Mucosa of rectum (tissue), 2 donors: ENCODE measurements around the gene CENPS.
A peak's percentile ranks its signal among the peaks of the same experiment; 100 is the strongest.
"Not testable (repeated sequence)": the region's sequence is repeated elsewhere in the genome, so short reads cannot be mapped to it uniquely, and the experiment has no call there.

ENCODE experiments used
- H3K27ac ChIP-seq, 2 donors: one replicate each; pipeline ENCODE4 v1.7.0; 2013; ENCODE audit warnings: inconsistent platforms in 2 of 2, low read depth in 2 of 2, low read length in 2 of 2
- H3K27me3 ChIP-seq, 2 donors: one replicate each; pipeline ENCODE4 v1.7.0; 2013; ENCODE audit warnings: low read length in 2 of 2; ENCODE audit not compliant: control insufficient read depth in 2 of 2, insufficient read depth in 2 of 2
- H3K36me3 ChIP-seq, 2 donors: one replicate each; pipeline ENCODE4 v1.7.0; 2013; ENCODE audit warnings: low read length in 2 of 2; ENCODE audit not compliant: control insufficient read depth in 2 of 2, insufficient read depth in 2 of 2
- H3K4me1 ChIP-seq, 2 donors: one replicate each; pipeline ENCODE4 v1.7.0; 2013; ENCODE audit warnings: low read length in 2 of 2, mild to moderate bottlenecking in 1 of 2; ENCODE audit not compliant: control insufficient read depth in 2 of 2, insufficient read depth in 2 of 2
- H3K4me3 ChIP-seq, 2 donors: one replicate each; pipeline ENCODE4 v1.7.0; 2013; ENCODE audit warnings: low read length in 2 of 2
- H3K9ac ChIP-seq, 2 donors: one replicate each; pipeline ENCODE4 v1.7.0; 2013; ENCODE audit warnings: low read length in 2 of 2, low read depth in 1 of 2, mild to moderate bottlenecking in 1 of 2
- H3K9me3 ChIP-seq, 2 donors: one replicate each; pipeline ENCODE4 v1.7.0; 2013; ENCODE audit warnings: low read length in 2 of 2; ENCODE audit not compliant: control insufficient read depth in 2 of 2
- donor health status: healthy.
- donor health status: Normal muscosa, but diverticular disease.

CENPS gene

GRCh38 chr1:10419351-10419750 is 10.9 kb upstream of the CENPS start:
- Histone ChIP-seq H3K4me1 (no peaks in the 10 kb centered on the region), H3K9ac (no peak overlapping the region), H3K4me3 (no peak overlapping the region), H3K27me3 (no peaks in the 10 kb centered on the region), H3K27ac (no peak overlapping the region), H3K36me3 (peaks cover 27 to 42% of the 10 kb centered on the region in 2 donors), H3K9me3 (no peaks in the 10 kb centered on the region)

- Histone ChIP-seq H3K4me3 (no peak overlapping the region), H3K9ac (no peak overlapping the region), H3K36me3 (peaks cover 21 to 30% of the 10 kb centered on the region in 2 donors), H3K27me3 (no peaks in the 10 kb centered on the region), H3K27ac (no peak overlapping the region), H3K9me3 (no peaks in the 10 kb centered on the region), H3K4me1 (no peaks in the 10 kb centered on the region)
Observed at GRCh38 chr1:10421637-10422036, 8.6 kb upstream of the CENPS start.

- Histone ChIP-seq H3K9me3 (no peaks in the 10 kb centered on the region), H3K27ac (no peak overlapping the region), H3K27me3 (no peaks in the 10 kb centered on the region), H3K4me1 (peaks cover 0 to 2% of the 10 kb centered on the region in 2 donors), H3K36me3 (peaks cover 9 to 14% of the 10 kb centered on the region in 2 donors), H3K9ac (no peak overlapping the region), H3K4me3 (no peak overlapping the region)
Observed at GRCh38 chr1:10424034-10424433, 6.2 kb upstream of the CENPS start.

GRCh38 chr1:10424651-10425050 is 5.6 kb upstream of the CENPS start:
- H3K9ac ChIP-seq, result no peak overlapping the region
- no peaks in the 10 kb centered on the region for H3K9me3 ChIP-seq
- H3K27me3 ChIP-seq, result no peaks in the 10 kb centered on the region
- H3K4me1 ChIP-seq, result peaks cover 2 to 3% of the 10 kb centered on the region in 2 donors
- H3K36me3 ChIP-seq, result peaks cover 3 to 9% of the 10 kb centered on the region in 2 donors
- no peak overlapping the region for H3K4me3 ChIP-seq
- no peak overlapping the region for H3K27ac ChIP-seq

- not testable (repeated sequence) for H3K27ac ChIP-seq, H3K4me3 ChIP-seq, H3K4me1 ChIP-seq, H3K9ac ChIP-seq, H3K27me3 ChIP-seq, H3K9me3 ChIP-seq, H3K36me3 ChIP-seq
Observed at GRCh38 chr1:10425826-10426534, 4.3 kb upstream of the CENPS start.

- H3K27me3 ChIP-seq, H3K27ac ChIP-seq, H3K9ac ChIP-seq, H3K36me3 ChIP-seq, H3K9me3 ChIP-seq, H3K4me3 ChIP-seq: not testable (repeated sequence)
- peaks cover 13 to 14% of the 10 kb centered on the region in 2 donors for H3K4me1 ChIP-seq
Observed at GRCh38 chr1:10426535-10426848, 3.7 kb upstream of the CENPS start.

- H3K9ac ChIP-seq, result no peak overlapping the region
- no peaks in the 10 kb centered on the region for H3K27me3 ChIP-seq
- H3K4me3 ChIP-seq, result no peak overlapping the region
- no peaks in the 10 kb centered on the region for H3K9me3 ChIP-seq
- no peak overlapping the region for H3K27ac ChIP-seq
- H3K36me3 ChIP-seq, result no peaks in the 10 kb centered on the region
- H3K4me1 ChIP-seq, result peaks cover 13 to 16% of the 10 kb centered on the region in 2 donors
Observed at GRCh38 chr1:10428984-10429383, 1.2 kb upstream of the CENPS start.

- Histone ChIP-seq H3K36me3 (no peaks in the 10 kb centered on the region), H3K4me1 (peaks cover 13 to 16% of the 10 kb centered on the region in 2 donors), H3K9me3 (no peaks in the 10 kb centered on the region), H3K27me3 (no peaks in the 10 kb centered on the region), H3K9ac (peak overlapping the region; percentile 70 to 89), H3K4me3 (peak overlapping the region; percentile 93 to 97), H3K27ac (peak overlapping the region in 1 of 2 donors; percentile 56)
Observed at GRCh38 chr1:10429868-10430215, 391 bp upstream of the CENPS start.

- Histone ChIP-seq H3K27me3 (no peaks in the 10 kb centered on the region), H3K27ac (peak overlapping the region in 1 of 2 donors; percentile 56), H3K9me3 (no peaks in the 10 kb centered on the region), H3K4me1 (peaks cover 13 to 16% of the 10 kb centered on the region in 2 donors), H3K9ac (peak overlapping the region; percentile 89 to 91), H3K36me3 (no peaks in the 10 kb centered on the region), H3K4me3 (peak overlapping the region; percentile 93 to 97)
Observed at GRCh38 chr1:10431070-10431730, 967 bp downstream of the CENPS start.

GRCh38 chr1:10432910-10433700 is 2.9 kb downstream of the CENPS start:
- Histone ChIP-seq H3K9me3 (no peaks in the 10 kb centered on the region), H3K4me1 (peaks cover 13 to 14% of the 10 kb centered on the region in 2 donors), H3K36me3 (no peaks in the 10 kb centered on the region), H3K27me3 (no peaks in the 10 kb centered on the region), H3K4me3 (no peak overlapping the region), H3K27ac (no peak overlapping the region), H3K9ac (no peak overlapping the region)
